GM21717 (cell line): ENCODE results near the gene PTPRN2.

Source experiments
- ATAC-seq: cut with Tn5 transposase; IDR thresholded peaks from one replicate; pipeline ENCODE4 v1.9.1; 2021; ENCODE audit warnings: mild to moderate bottlenecking, moderate library complexity; ENCODE audit not compliant: unreplicated experiment

Gene PTPRN2

DNA sequence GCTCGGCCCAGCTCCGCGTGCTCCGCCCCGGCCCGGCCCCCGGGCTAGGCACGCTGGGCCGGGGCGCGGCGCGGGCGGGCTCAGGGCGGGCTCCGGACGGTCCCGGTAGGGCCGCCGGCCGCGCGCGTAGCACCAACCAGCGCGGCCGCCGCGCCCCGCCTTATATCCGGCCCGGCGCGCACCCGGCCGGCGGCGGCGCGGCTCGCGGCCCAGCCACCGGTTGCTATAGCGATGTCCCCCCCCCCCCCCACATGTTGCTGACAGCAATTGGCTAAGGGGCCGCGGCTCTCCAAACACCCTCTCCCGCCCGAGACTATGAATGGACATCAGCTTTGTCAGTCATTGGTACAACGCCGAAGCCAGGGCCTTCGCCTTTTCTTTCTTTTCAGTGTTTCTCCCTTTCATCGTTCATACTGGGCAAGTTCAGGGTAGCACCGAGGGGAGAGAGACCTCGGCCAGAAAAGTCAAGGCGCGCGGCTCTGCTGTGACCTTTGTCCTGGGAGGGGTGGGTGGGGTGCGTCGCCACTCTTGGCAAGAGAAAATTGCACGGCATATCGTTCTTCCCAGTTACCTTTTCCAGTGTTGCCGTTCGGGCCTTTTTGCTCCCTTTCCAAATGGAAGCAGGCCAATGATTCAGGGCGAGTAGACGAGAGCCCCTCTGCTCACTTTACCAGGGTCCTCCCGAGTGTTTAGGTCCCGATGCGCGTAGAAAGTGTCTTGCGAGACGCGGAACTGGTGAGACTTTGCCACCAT lies 896.6 kb downstream of the PTPRN2 start:
- ATAC-seq = no peak

DNA sequence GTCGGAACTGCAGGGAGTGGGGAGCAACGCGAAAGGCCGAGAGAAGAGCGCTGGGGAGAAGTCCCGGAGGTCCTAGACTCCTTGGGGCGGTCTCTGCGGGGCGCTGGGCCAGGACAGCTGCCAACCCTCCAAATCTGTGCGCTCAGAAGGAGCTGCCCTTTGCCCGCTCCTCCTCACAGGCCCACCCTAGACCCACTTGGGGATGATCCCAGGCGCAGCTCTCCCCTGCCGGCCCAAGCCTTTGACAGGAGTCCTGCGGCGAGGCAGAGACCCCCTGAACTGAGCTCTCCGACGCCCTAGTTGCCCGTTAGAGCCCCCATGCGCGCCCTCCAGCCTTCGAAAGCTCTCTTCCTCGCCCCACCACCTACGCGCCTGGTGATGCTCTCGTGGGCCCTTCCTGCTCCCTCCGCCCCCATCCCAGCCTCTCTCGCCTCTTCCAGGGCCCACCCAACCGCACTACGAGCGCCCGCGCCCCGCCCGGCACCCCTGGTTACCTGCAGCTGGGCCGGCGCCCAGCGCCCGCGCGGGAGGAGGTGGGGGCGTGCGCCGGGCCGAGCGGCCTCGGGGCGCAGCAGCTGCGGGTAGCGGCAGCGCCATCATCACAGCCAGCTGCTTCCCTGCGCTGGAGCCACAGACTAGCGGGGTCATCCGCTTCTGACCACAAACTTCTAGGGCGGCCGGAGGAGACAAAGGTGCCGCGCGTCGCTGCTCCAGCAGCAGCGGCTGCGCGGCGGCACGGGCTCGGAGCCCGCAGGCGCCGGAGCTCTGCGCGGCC lies 897.4 kb downstream of the PTPRN2 start:
- ATAC-seq = no peak

DNA sequence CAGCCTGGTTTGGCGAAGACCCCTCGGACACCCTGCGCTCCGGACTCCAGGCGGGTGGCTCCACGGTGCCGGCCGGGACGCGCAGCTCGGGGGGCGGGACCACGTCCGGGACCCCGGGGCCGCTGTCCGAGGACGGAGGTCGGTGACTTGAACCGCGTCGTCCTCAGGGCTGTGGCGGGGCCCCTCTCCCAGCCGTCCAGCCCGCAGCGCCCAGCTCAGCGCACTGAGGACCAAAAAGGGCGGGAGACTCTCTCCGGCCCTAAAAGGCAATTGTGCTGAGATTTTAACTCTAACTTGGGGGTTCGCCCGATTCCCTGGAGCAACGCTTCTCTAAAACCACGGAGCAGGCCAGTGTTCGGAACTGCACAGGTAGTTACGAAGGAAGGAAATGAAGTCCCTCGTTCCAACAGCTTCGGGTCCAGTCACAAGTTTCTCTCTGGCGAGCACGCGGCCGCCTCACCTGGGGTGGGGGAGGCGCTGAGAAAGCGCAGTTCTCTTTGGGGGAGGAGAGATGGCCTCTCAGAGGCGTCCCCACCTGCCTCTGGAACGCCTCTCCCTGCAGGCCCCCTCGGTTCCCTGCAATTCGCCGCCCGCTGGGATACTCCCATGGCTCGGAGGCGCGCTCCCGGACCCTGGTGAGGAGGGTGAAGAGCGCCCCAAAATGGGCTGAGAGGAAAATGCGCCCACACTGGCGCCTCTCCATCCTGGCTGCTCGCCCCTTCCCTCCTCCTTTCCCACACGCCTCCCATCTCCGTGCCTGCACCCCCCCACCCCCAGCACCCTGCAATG lies 898.2 kb downstream of the PTPRN2 start:
- ATAC-seq = no peak

GRCh38 chr7:157688533-157689268 lies 898.9 kb downstream of the PTPRN2 start:
- no peak for ATAC-seq

GRCh38 chr7:157687845-157688532 lies 899.6 kb downstream of the PTPRN2 start:
- no peak for ATAC-seq

DNA sequence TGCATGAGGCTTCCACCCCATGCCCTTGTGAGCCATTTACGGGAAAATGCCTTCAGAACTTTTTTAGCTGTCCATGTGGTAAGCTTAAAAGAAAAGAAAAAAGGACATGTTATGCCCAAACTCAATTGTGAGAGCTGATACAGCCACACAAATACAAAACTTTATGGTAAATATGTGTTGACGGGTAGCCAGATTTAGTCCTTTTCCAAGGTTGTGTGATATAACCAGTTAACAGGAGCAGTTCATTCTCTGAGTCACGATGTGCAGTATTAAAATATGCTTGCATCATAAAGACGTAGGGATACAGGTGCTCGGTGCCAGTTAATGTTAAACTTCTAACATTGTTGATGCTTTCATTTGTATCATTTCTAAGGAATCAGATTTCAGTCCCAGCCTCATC lies 900.5 kb downstream of the PTPRN2 start:
- ATAC-seq = no peak

DNA sequence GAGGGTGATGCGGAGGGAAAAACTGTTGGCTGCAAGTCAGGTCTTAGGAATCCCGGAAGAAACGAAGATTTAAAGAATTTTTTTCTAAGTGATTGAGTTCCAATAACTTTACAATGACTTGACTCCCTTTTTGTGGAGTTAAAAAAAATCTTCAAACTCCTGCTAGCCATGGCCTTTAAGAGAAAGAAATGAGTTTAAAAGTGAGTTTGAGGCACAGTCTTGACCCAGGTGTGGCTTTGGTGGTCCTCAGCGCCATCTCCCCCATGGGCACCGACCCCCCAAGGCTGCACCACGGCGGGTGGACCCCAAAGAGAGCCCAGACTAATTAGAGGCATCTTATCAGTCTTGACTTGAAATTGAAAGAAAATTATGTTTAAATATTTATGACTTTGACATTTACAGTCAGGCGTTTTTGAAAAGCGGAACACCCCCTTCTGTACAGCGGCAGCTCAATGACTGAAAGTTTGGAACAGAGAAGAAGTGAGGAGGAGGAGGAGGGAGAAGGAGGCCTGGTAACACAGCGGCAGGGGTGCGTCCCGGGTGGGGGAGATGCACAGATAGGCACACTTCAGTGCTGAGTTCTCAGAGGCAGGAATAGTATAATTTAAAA lies 901.2 kb downstream of the PTPRN2 start:
- no peak for ATAC-seq

GRCh38 chr7:157685430-157686284 lies 902.0 kb downstream of the PTPRN2 start:
- no peak for ATAC-seq

GRCh38 chr7:157684909-157685429 lies 902.7 kb downstream of the PTPRN2 start:
- ATAC-seq = no peak

DNA sequence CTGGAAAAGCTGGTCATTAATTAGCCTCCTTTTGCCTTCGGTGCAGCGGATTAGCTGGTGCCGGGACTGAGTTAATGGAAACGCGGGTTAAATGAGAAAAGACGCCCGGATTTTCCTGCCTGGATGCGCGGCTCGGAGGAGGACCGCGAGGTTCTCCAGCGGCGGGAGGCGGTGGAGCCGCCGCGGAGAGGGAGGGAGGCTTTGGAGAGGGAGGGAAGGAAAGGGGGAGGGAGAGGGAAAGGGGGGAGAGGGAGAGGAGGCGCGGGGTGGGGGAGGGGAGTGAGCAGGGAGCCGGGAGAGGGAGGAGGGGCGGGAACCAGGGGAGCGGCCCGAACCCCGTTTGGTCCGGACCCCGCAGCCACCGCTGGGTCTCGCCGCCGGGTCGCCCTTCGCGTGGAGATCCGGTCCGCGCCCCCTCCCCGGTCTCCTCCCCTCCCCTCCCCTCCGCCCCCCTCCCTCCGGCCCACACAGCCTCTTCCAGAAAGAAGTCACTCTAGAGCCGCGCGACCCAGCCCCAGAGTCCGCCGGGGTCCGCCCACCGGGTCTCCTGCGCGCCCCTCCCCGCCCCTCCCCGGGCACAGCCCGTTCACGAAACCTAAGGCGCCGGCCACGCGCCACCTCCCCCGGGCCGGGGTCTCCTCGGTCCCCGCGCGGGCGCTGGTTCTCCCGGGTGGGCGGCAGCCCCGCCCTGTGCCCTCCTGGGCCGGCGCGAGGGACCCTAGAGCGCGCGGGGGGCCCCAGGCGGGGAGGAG lies 903.3 kb downstream of the PTPRN2 start:
- no peak for ATAC-seq

- no peak for ATAC-seq
Measured at GRCh38 chr7:157683747-157684156, 903.9 kb downstream of the PTPRN2 start.

DNA sequence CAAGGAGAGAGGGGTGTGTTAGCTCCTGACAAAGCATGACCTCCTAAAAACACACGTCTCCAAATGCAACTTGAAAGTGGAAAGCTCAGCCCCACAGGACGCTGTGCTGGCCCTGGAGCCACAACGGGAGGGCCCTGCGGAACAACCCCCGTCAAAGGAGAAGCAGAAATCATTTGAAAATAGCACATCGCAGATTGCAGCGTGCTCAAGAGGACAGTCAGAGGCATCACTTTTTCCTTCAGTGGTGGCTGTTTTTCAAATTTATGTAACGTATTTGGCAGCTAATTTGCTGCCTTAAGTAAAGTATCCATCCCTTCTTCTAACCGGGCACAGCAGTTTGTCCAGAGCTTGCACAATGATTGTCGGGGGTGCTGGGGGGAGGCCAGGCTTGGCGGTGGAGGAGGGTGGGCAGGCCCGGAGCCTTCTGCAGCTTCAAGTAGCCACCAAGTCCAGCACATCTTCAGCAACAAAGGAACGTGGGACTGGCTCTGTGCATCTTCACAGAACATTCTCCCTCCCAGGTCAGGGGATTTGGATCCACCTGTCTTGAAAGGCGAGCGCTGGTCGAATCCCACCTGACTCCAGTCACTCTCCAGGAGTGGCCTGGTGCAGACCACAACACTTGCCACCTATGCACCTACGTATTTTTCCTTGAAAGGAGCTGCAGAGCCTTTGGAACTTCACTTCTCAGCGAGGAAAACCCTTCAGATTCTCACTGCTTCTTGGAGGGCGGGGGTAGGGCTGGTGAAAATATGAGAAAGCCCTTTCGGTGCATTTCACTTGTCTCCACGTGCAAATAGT lies 904.5 kb downstream of the PTPRN2 start:
- no peak for ATAC-seq

GRCh38 chr7:157682064-157682945 lies 905.3 kb downstream of the PTPRN2 start:
- no peak for ATAC-seq

- ATAC-seq = no peak
Measured at GRCh38 chr7:157679607-157680006, 908.0 kb downstream of the PTPRN2 start.

DNA sequence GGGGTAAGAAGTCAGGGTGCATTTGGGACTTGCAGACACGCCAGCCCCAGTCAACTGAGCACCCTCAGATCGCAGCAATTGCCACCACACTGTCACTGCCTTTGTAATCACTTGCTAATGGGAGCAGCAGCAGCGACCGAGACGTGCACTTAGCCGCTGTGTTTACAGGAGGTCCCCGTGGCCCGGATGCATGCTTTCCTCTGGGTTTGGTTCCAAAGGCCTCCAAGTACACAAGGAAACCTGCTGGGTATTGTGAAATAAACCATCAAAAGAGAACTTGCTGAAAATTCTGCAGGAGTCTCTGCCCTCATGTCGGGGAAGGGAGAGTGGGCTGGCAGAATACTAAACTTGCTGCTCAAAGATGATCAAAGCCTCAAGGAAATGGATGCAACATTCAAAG lies 909.1 kb downstream of the PTPRN2 start:
- ATAC-seq = no peak
